Measurements from ENCODE around the gene DYNLT3.

DYNLT3 gene

GRCh38 chrX:37854148-37854547, 6.8 kb upstream of the DYNLT3 start:
- Histone ChIP-seq H3K79me2 (ENCODE audit: control insufficient read depth, low read length) (no peaks in the 10 kb centered on the region), H3K27me3 (ENCODE audit: control insufficient read depth, low read length) (no peaks in the 10 kb centered on the region), H3K27ac (ENCODE audit: low read depth, low read length) (no peak overlapping the region), H3K4me1 (ENCODE audit: control insufficient read depth, low read length) (no peaks in the 10 kb centered on the region), H4K20me1 (ENCODE audit: control insufficient read depth, insufficient read depth, low read depth, low read length) (no peaks in the 10 kb centered on the region), H3K9me3 (ENCODE audit: control insufficient read depth, insufficient read depth, low read length) (no peaks in the 10 kb centered on the region), H3K36me3 (ENCODE audit: control insufficient read depth, low read length) (no peaks in the 10 kb centered on the region), H3F3A (ENCODE audit: control insufficient read depth, insufficient read depth) (no peaks in the 10 kb centered on the region), H3K4me2 (ENCODE audit: low read length) (no peak overlapping the region), H3K9me2 (replicated peaks; ENCODE audit: control insufficient read depth, low read length) (no peaks in the 10 kb centered on the region), H3K4me3 (ENCODE audit: low read length) (no peak overlapping the region)
- no peak for TF ChIP-seq EZH2phosphoT487 (IDR thresholded peaks at IDR 0.05; ENCODE audit: borderline replicate concordance, low read length)
- TF ChIP-seq CTCF (IDR thresholded peaks at IDR 0.05; ENCODE audit: low read depth, low read length, poor library complexity, severe bottlenecking) = no peak

GRCh38 chrX:37847733-37848197, 394 bp upstream of the DYNLT3 start:
- Histone ChIP-seq H3K4me3 (ENCODE audit: low read length) (peak overlapping the region; percentile 72), H4K20me1 (ENCODE audit: control insufficient read depth, insufficient read depth, low read depth, low read length) (no peaks in the 10 kb centered on the region), H3F3A (ENCODE audit: control insufficient read depth, insufficient read depth) (no peaks in the 10 kb centered on the region), H3K27me3 (ENCODE audit: control insufficient read depth, low read length) (no peaks in the 10 kb centered on the region), H3K9me3 (ENCODE audit: control insufficient read depth, insufficient read depth, low read length) (no peaks in the 10 kb centered on the region), H3K79me2 (ENCODE audit: control insufficient read depth, low read length) (no peaks in the 10 kb centered on the region), H3K4me1 (ENCODE audit: control insufficient read depth, low read length) (0 out of 2 replicates have a peak, but pooled peaks cover 6% of the 10 kb centered on the region), H3K36me3 (ENCODE audit: control insufficient read depth, low read length) (no peaks in the 10 kb centered on the region), H3K4me2 (ENCODE audit: low read length) (peak overlapping the region; percentile 65), H3K9me2 (replicated peaks; ENCODE audit: control insufficient read depth, low read length) (no peaks in the 10 kb centered on the region), H3K27ac (ENCODE audit: low read depth, low read length) (no peak overlapping the region)
- no peak for TF ChIP-seq CTCF (IDR thresholded peaks at IDR 0.05; ENCODE audit: low read depth, low read length, poor library complexity, severe bottlenecking)
- TF ChIP-seq EZH2phosphoT487 (IDR thresholded peaks at IDR 0.05; ENCODE audit: borderline replicate concordance, low read length) = no peak

- TF ChIP-seq EZH2phosphoT487 (IDR thresholded peaks at IDR 0.05; ENCODE audit: borderline replicate concordance, low read length) (no peak), CTCF (IDR thresholded peaks at IDR 0.05; ENCODE audit: low read depth, low read length, poor library complexity, severe bottlenecking) (no peak)
Observed at GRCh38 chrX:37846558-37846933, 825 bp downstream of the DYNLT3 start.

More at GRCh38 chrX:37846558-37846933, 825 bp downstream of the DYNLT3 start:
- no peaks in the 10 kb centered on the region for H3F3A ChIP-seq (ENCODE audit: control insufficient read depth, insufficient read depth)
- H4K20me1 ChIP-seq (ENCODE audit: control insufficient read depth, insufficient read depth, low read depth, low read length) = no peaks in the 10 kb centered on the region
- H3K4me2 ChIP-seq (ENCODE audit: low read length) = peak overlapping the region; percentile 65
- H3K9me3 ChIP-seq (ENCODE audit: control insufficient read depth, insufficient read depth, low read length) = no peaks in the 10 kb centered on the region
- peak overlapping the region; percentile 72 for H3K4me3 ChIP-seq (ENCODE audit: low read length)
- no peaks in the 10 kb centered on the region for H3K9me2 ChIP-seq (replicated peaks; ENCODE audit: control insufficient read depth, low read length)
- no peaks in the 10 kb centered on the region for H3K27me3 ChIP-seq (ENCODE audit: control insufficient read depth, low read length)
- no peaks in the 10 kb centered on the region for H3K36me3 ChIP-seq (ENCODE audit: control insufficient read depth, low read length)
- 0 out of 2 replicates have a peak, but pooled peaks cover 6% of the 10 kb centered on the region for H3K4me1 ChIP-seq (ENCODE audit: control insufficient read depth, low read length)
- no peak overlapping the region for H3K27ac ChIP-seq (ENCODE audit: low read depth, low read length)
- H3K79me2 ChIP-seq (ENCODE audit: control insufficient read depth, low read length) = no peaks in the 10 kb centered on the region

Measured in DOHH2 (cell line).